ENCODE data around the gene GALNT13.

- no peak for TF ChIP-seq CTCF (IDR thresholded peaks at IDR 0.05; ENCODE audit: low read depth, low read length)
- TF ChIP-seq EZH2phosphoT487 (IDR thresholded peaks at IDR 0.05; ENCODE audit: low read depth), result no peak
Measured at GRCh38 chr2:153944800-153945199, 73.1 kb downstream of the GALNT13 start.

All from OCI-LY3 (cell line).